ENCODE data around the gene TMEM184A. TPM values are rescaled to one million over a fixed set of nuclear protein-coding genes. Genes with fewer than 3 reads are reported as not detected.

TMEM184A gene
- total and polyA plus RNA-seq, 4 experiments from 2014 or later, result not detected

DNA sequence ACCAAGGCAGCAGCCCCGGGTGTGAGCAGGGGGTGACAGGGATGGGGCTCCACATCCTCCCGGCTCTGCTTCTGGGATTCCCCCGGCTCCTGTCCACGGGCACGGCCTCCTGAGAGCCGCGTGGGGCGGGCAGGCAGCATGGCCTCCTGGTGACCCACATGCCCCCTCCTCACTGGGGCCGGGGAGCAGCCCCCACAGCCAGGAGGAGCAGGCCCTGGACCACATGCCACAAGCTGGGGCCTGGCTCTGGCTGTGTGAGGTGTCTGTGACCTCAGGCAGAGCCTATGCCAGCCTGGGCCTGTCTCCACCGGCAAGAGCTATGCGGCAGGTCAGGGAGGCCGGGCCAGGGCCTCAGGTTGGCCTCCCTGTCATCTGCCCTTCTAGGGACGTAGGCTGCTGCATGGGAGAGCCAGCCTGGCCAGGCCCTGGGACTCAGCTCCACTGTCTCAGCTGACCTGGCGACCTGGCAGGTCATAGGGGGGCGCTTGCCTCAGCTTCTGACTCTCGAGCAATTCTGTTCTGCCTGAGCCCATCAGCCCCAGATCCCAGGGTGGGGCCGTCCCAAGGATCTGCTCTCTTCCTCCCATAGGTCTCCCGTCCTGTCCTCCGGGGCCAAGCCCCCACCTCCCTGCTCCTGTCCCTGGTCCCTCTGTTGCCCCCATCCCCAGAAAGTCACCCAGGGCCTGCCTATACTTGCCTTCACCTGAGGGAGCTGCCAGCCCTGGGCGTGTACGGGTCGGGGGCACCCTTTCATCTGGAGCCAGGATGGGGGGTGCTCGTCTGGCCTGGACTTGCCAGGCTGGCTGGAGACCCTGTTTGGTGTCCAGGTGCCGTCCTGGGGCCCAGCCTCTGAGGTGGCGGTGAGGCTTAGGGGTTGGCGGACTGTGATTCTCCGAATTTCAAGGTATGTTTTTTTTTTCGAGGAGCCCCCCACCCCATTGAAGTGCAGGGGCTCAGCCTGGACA is 3.9 kb upstream of the TMEM184A start:
- CTCF ChIA-PET (ENCODE audit: partially characterized antibody), result interaction anchor here (0.9 to 1.6 kb wide), 2 partner anchors 788 to 909 kb away, joined by 3 to 4 read pairs; no protein-coding TSS in a partner anchor
- H3K9me3 Mint-ChIP-seq, result no peaks in the 10 kb centered on the region

DNA sequence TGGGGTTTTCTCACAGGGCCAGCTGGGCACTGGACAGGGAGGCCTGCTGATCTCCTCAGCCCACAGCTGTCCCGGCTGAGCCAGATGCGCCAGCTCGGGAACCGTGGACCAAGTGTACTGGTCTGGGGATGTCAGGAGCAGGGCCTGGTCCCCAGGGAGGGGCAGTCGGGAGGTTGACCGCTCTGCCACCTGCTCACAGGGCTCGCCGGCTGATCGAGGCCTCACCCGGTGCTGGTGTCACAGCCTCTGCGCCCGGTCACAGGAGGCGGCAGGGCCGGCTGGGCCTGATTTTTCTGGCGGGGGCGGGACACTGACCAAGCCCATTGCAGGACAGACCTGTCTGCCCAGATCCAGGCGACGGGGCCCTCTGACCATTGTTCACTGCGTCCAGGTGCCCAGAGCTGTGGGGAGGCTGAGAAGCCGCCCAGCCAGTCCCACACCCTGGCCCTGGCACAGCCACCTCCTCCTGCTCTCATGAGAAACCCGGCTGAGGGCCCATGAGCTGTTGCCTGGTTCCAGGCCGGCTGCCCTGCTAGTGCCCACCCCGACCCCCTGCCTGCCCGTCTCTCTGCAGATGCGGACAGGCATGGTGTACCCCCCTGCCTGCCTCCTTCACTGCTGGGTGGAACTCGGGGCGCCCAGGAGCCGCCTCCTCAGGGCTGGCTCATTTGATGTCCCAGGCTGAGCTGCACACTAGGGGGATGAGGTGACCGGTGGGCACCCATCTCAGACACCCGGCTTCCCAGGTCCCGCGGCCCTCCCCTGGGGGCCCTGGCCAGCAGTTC is 3.0 kb upstream of the TMEM184A start:
- Mint-ChIP-seq H3K36me3 (no peaks in the 10 kb centered on the region), H3K4me3 (no peak overlapping the region), H3K27ac (no peak overlapping the region), H3K4me1 (peaks cover 0 to 3% (median under 1%) of the 10 kb centered on the region in 4 donors), H3K9me3 (no peaks in the 10 kb centered on the region), H3K27me3 (peaks cover 0 to 1% of the 10 kb centered on the region in 2 donors)
- ChIA-PET POLR2A (ENCODE audit: partially characterized antibody) (no interaction called here), CTCF (ENCODE audit: partially characterized antibody) (interaction anchor here (0.9 to 1.6 kb wide), 2 partner anchors 789 to 910 kb away, joined by 3 to 4 read pairs; no protein-coding TSS in a partner anchor)
- Histone ChIP-seq H3K27me3 (ENCODE audit: insufficient read depth, low read length) (no peaks in the 10 kb centered on the region), H3K9me3 (ENCODE audit: control insufficient read depth in 1 of 2, low read length in 2 of 2) (no peaks in the 10 kb centered on the region), H3K4me3 (ENCODE audit: low read length in 2 of 2) (no peak overlapping the region), H3K27ac (ENCODE audit: low read depth, low read length) (no peak overlapping the region), H3K36me3 (ENCODE audit: insufficient read depth, low read length) (no peaks in the 10 kb centered on the region), H3K4me1 (ENCODE audit: insufficient read depth, low read length) (no peaks in the 10 kb centered on the region)
- no peak for DNase-seq
- intact Hi-C loops (cut with micrococcal nuclease), result no loop called here

More for the DNA sequence above, 3.9 kb upstream of the TMEM184A start:
- H3K27me3 ChIP-seq (ENCODE audit: insufficient read depth, low read length), result no peaks in the 10 kb centered on the region
- H3K4me3 ChIP-seq (ENCODE audit: low read length in 2 of 2), result no peak overlapping the region
- Mint-ChIP-seq H3K4me3 (no peak overlapping the region), H3K27ac (no peak overlapping the region), H3K4me1 (peaks cover 0 to 3% (median under 1%) of the 10 kb centered on the region in 4 donors), H3K27me3 (peaks cover 0 to 1% of the 10 kb centered on the region in 2 donors), H3K36me3 (no peaks in the 10 kb centered on the region)
- no peak for DNase-seq
- POLR2A ChIA-PET (ENCODE audit: partially characterized antibody), result no interaction called here
- no peaks in the 10 kb centered on the region for H3K36me3 ChIP-seq (ENCODE audit: insufficient read depth, low read length)
- intact Hi-C loops (cut with micrococcal nuclease), result no loop called here
- no peaks in the 10 kb centered on the region for H3K4me1 ChIP-seq (ENCODE audit: insufficient read depth, low read length)
- H3K27ac ChIP-seq (ENCODE audit: low read depth, low read length), result no peak overlapping the region
- no peaks in the 10 kb centered on the region for H3K9me3 ChIP-seq (ENCODE audit: control insufficient read depth in 1 of 2, low read length in 2 of 2)

DNA sequence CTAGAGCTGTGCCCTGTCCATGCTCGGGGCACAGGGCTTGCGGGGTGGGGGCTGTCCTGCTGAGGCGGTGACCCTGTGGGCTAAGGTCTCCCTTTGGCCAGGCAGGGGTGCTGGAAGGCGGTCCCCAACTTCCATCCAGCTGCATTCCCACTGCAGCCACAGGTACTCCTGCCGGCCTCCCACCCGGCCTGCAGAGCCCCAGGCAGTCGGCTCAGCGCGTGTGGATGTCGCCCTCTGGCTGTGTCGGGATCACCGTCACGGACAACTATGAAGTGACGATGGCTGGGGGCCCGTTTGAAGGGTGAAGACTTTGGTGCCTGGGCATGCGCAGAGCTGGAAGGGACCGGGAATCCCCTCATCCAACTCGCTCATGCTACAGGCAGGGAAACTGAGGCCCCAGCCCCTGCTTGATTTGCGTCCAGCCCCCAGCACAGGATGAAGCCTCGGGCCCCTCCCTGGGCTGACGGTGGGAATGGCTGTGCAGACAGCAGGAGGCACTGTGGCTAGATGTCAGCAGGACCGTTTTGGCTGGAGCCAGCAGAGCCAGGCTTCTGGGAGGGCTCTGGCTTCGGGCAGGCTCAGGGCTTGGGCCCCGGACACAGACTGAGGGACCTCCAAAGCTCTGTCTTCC is 2.3 kb upstream of the TMEM184A start:
- Mint-ChIP-seq H3K27me3 (peaks cover 0 to 1% of the 10 kb centered on the region in 2 donors), H3K27ac (no peak overlapping the region), H3K4me1 (peaks cover 0 to 3% (median under 1%) of the 10 kb centered on the region in 4 donors), H3K9me3 (no peaks in the 10 kb centered on the region), H3K4me3 (no peak overlapping the region), H3K36me3 (no peaks in the 10 kb centered on the region)
- intact Hi-C loops (cut with micrococcal nuclease), result no loop called here
- ChIA-PET CTCF (ENCODE audit: partially characterized antibody) (interaction anchor here (1.6 kb wide), 1 partner anchor 911 kb away, joined by 4 read pairs; no protein-coding TSS in a partner anchor), POLR2A (ENCODE audit: partially characterized antibody) (no interaction called here)
- no peak overlapping the region for H3K4me3 ChIP-seq (ENCODE audit: low read length in 2 of 2)
- no peak for DNase-seq
- H3K4me1 ChIP-seq (ENCODE audit: insufficient read depth, low read length), result no peaks in the 10 kb centered on the region
- no peaks in the 10 kb centered on the region for H3K27me3 ChIP-seq (ENCODE audit: insufficient read depth, low read length)
- H3K36me3 ChIP-seq (ENCODE audit: insufficient read depth, low read length), result no peaks in the 10 kb centered on the region
- no peaks in the 10 kb centered on the region for H3K9me3 ChIP-seq (ENCODE audit: control insufficient read depth in 1 of 2, low read length in 2 of 2)
- H3K27ac ChIP-seq (ENCODE audit: low read depth, low read length), result no peak overlapping the region

DNA sequence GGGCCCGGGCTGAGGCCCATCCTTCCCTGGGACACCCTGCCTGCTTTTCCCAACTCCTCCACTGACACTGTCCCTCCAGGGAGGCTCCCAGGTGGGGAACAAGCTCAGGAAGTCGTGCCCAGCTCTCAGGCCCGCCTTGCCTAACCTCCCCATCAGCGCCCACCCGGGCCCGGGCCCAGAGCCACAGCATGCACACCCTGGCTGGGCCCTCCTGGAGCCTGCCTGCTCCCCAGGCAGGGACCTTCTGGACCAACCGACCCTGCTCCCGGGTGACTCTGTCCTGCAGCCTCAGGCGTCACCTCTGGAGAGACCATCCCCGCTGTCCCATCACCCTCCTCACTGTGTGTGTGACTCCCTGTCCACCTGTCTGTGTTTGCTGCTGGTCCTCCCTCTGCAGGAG is 1.8 kb upstream of the TMEM184A start:
- H3K27ac Mint-ChIP-seq, result no peak overlapping the region
- no peaks in the 10 kb centered on the region for H3K36me3 Mint-ChIP-seq
- no peaks in the 10 kb centered on the region for H3K9me3 Mint-ChIP-seq
- no peak overlapping the region for H3K4me3 Mint-ChIP-seq
- Histone ChIP-seq H3K36me3 (ENCODE audit: insufficient read depth, low read length) (no peaks in the 10 kb centered on the region), H3K9me3 (ENCODE audit: control insufficient read depth in 1 of 2, low read length in 2 of 2) (no peaks in the 10 kb centered on the region), H3K4me1 (ENCODE audit: insufficient read depth, low read length) (no peaks in the 10 kb centered on the region), H3K4me3 (ENCODE audit: low read length in 2 of 2) (no peak overlapping the region), H3K27me3 (ENCODE audit: insufficient read depth, low read length) (no peaks in the 10 kb centered on the region), H3K27ac (ENCODE audit: low read depth, low read length) (no peak overlapping the region)
- ChIA-PET POLR2A (ENCODE audit: partially characterized antibody) (no interaction called here), CTCF (ENCODE audit: partially characterized antibody) (no interaction called here)
- intact Hi-C loops (cut with micrococcal nuclease), result no loop called here
- H3K27me3 Mint-ChIP-seq, result peaks cover 0 to 1% of the 10 kb centered on the region in 2 donors
- DNase-seq, result no peak
- peaks cover 0 to 3% (median under 1%) of the 10 kb centered on the region in 4 donors for H3K4me1 Mint-ChIP-seq

DNA sequence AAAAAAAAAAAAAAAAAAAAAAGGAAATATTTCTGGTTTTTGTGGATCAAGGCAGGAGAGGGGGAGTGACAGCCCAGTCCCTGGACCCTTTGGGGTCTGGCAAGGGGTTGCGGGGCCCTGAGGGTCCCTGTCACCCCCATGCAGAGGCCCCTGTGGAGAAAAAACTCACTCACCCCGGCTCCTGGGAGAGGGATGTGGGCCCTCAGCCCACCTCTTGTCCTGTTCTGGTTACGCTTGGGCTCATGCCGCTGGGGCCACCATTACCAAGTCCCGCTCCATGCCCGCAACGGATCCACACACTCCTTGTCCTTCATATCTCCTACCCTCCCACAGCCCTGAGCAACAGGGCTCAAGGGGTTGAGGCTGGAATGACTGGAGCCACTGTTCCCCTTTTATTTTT is 1.0 kb upstream of the TMEM184A start:
- CTCF ChIA-PET (ENCODE audit: partially characterized antibody), result interaction anchor here (0.7 to 2.1 kb wide), 3 partner anchors 24 to 698 kb away, joined by 3 to 9 read pairs (median 4); no protein-coding TSS in a partner anchor
- Histone ChIP-seq H3K4me1 (ENCODE audit: insufficient read depth, low read length) (no peaks in the 10 kb centered on the region), H3K27me3 (ENCODE audit: insufficient read depth, low read length) (no peaks in the 10 kb centered on the region), H3K9me3 (ENCODE audit: control insufficient read depth in 1 of 2, low read length in 2 of 2) (no peaks in the 10 kb centered on the region), H3K36me3 (ENCODE audit: insufficient read depth, low read length) (no peaks in the 10 kb centered on the region), H3K4me3 (ENCODE audit: low read length in 2 of 2) (no peak overlapping the region), H3K27ac (ENCODE audit: low read depth, low read length) (no peak overlapping the region)
- Mint-ChIP-seq H3K27ac (no peak overlapping the region), H3K36me3 (no peaks in the 10 kb centered on the region), H3K4me3 (no peak overlapping the region), H3K9me3 (no peaks in the 10 kb centered on the region), H3K27me3 (peaks cover 0 to 1% of the 10 kb centered on the region in 2 donors), H3K4me1 (peaks cover 0 to 3% (median under 1%) of the 10 kb centered on the region in 4 donors)
- POLR2A ChIA-PET (ENCODE audit: partially characterized antibody), result no interaction called here
- no peak for DNase-seq
- intact Hi-C loops (cut with micrococcal nuclease), result no loop called here

DNA sequence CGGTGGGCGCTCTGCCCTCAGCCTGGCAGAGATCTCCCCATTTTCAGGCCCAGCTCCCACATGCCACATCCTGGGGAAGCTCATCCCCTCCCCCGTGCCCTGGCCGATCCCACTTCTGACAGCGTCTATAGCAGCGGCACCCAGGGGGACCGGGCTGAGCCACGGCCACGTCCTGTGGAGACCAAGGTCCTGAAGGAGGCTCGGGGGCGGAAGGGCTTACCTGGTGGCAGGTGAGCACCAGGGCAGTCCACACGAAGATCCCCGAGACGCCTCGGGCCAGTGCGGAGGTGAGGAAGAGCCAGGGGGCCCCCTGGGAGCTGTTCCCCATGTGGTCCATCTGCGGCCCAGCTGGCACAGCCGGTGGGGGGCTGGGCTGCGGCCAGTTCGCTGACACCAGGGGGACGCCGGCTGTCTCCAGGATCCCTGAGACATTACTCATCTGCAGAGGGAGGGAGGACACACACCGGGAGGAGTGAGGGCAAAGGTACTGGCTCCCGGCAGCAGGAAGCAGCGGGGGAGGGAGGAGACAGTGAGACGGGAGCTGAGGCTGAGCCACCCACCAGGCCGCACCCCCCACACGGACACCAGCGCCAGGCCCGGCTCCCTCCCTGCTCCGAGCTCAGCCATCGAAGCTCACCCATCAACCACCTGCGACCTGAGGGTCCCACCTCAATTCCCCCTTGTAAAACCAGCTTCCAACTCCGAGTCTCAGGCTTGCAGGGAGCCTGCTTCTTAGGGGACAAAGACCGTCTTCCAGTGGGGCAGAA is 776 bp downstream of the TMEM184A start:
- Histone ChIP-seq H3K4me1 (ENCODE audit: insufficient read depth, low read length) (no peaks in the 10 kb centered on the region), H3K9me3 (ENCODE audit: control insufficient read depth in 1 of 2, low read length in 2 of 2) (no peaks in the 10 kb centered on the region), H3K27me3 (ENCODE audit: insufficient read depth, low read length) (no peaks in the 10 kb centered on the region), H3K36me3 (ENCODE audit: insufficient read depth, low read length) (no peaks in the 10 kb centered on the region), H3K27ac (ENCODE audit: low read depth, low read length) (no peak overlapping the region), H3K4me3 (ENCODE audit: low read length in 2 of 2) (no peak overlapping the region)
- Mint-ChIP-seq H3K4me3 (no peak overlapping the region), H3K27me3 (peaks cover 0 to 1% of the 10 kb centered on the region in 2 donors), H3K4me1 (peaks cover 0 to 3% (median under 1%) of the 10 kb centered on the region in 4 donors), H3K9me3 (no peaks in the 10 kb centered on the region), H3K36me3 (no peaks in the 10 kb centered on the region), H3K27ac (peak overlapping the region in 1 of 7 donors; percentile 17)
- CTCF ChIA-PET (ENCODE audit: partially characterized antibody), result interaction anchor here (0.9 to 2.1 kb wide), 4 partner anchors 13 to 51 kb away, joined by 3 to 9 read pairs (median 4); partner anchors contain the start of gene INTS1
- POLR2A ChIA-PET (ENCODE audit: partially characterized antibody), result interaction anchor here (0.8 kb wide), 1 partner anchor 19 kb away, joined by 3 read pairs; no protein-coding TSS in a partner anchor
- DNase-seq, result no peak
- intact Hi-C loops (cut with micrococcal nuclease), result no loop called here

Measured in CD4-positive, alpha-beta memory T cell (primary cell).